HepG2 (cell line): ENCODE measurements around the gene ITSN2. TPM values are rescaled to one million over a fixed set of nuclear protein-coding genes. Genes with fewer than 3 reads are reported as not detected.

Source experiments
- ATAC-seq: fragments of 200-7000 bp; cut with Tn5 transposase; 3 replicates; pipeline ENCODE4 v1.9.1; 2020; ENCODE audit warnings: mild to moderate bottlenecking, moderate library complexity
- BruUV-seq: library from RNA; stranded (reverse); fragments of 400-500 nt; replicated peaks from 2 replicates; lab custom pipeline; 2021; lab: Mats Ljungman, UMichigan
- CTCF ChIA-PET: fragments of 300-600 bp; formaldehyde crosslinking; extraction: SDS; loops from one replicate; lab custom pipeline; 2021; ENCODE audit warnings: low total read pairs, inconsistent platforms, low intra/inter-chr PET ratio; lab: Yijun Ruan, JAX
- POLR2A ChIA-PET: fragments of 350-600 bp; sonication (Branson Sonifier 250); formaldehyde crosslinking; loops from one replicate; lab custom pipeline; 2020; ENCODE audit warnings: antibody characterized with exemption, inconsistent platforms; lab: Yijun Ruan, JAX
- DNase-seq: peaks from one replicate; pipeline ENCODE4 v3.0.0-alpha.2; 2015; ENCODE audit warnings: low spot score
- FAIRE-seq: peaks from 3 replicates; lab custom pipeline; 2011; peaks lifted over from hg19 to GRCh38; lab: Jason Lieb, UNC
- H2AFZ ChIP-seq: one replicate; pipeline ENCODE4 v1.6.1; 2011; ENCODE audit warnings: low read length, inconsistent platforms
- H3K27ac ChIP-seq: fragments of 300-600 bp; 3 replicates; pipeline ENCODE4 v1.8.0; 2011; ENCODE audit warnings: mixed run types, mild to moderate bottlenecking, mixed read lengths, low read length, inconsistent platforms; ENCODE audit not compliant: insufficient read depth; ENCODE audit errors: extremely low read length
- H3K27me3 ChIP-seq, 2 experiments: fragments of 200-600 bp in 1 of 2; 2 replicates in 1 of 2; 3 replicates in 1 of 2; pipeline versions ENCODE4 v1.6.0 to v1.8.0; 2011; ENCODE audit warnings: low read length in 2 of 2, mild to moderate bottlenecking in 2 of 2, moderate library complexity in 2 of 2, inconsistent platforms in 1 of 2; ENCODE audit not compliant: insufficient read depth in 2 of 2, control insufficient read depth in 1 of 2
- H3K36me3 ChIP-seq, 2 experiments: fragments of 200-600 bp in 1 of 2; replicated peaks in 1 of 2; 2 replicates in 1 of 2; 3 replicates in 1 of 2; pipeline versions ENCODE4 v1.5.1 to v1.8.0; 2011; ENCODE audit warnings: low read length in 2 of 2, inconsistent platforms in 1 of 2; ENCODE audit not compliant: insufficient read depth in 2 of 2, control insufficient read depth in 1 of 2
- H3K4me1 ChIP-seq: 2 replicates; pipeline ENCODE4 v1.5.1; 2012; ENCODE audit warnings: low read length, inconsistent platforms; ENCODE audit not compliant: insufficient read depth
- H3K4me2 ChIP-seq: 2 replicates; pipeline ENCODE4 v1.6.0; 2011; ENCODE audit warnings: low read depth, low read length, inconsistent platforms
- H3K4me3 ChIP-seq, 3 experiments: fragments of 200-600 bp in 1 of 3; sonication (generic), shearing (Covaris generic) in 1 of 3; replicated peaks in 1 of 3; 2 replicates each; pipeline ENCODE4 v1.5.1; 2011 to 2016; ENCODE audit warnings: low read length in 3 of 3, inconsistent platforms in 2 of 3, low read depth in 2 of 3, mild to moderate bottlenecking in 2 of 3, control low read depth in 1 of 3, mixed read lengths in 1 of 3; ENCODE audit not compliant: insufficient read depth in 1 of 3
- H3K79me2 ChIP-seq: one replicate; pipeline ENCODE4 v1.6.1; 2011; ENCODE audit warnings: low read length, inconsistent platforms; ENCODE audit not compliant: insufficient read depth
- H3K9ac ChIP-seq: 2 replicates; pipeline ENCODE4 v1.6.0; 2011; ENCODE audit warnings: mild to moderate bottlenecking, low read depth, low read length, inconsistent platforms; ENCODE audit not compliant: insufficient read depth
- H3K9me3 ChIP-seq: 2 replicates; pipeline ENCODE4 v1.5.1; 2012; ENCODE audit warnings: mild to moderate bottlenecking, low read length
- H4K20me1 ChIP-seq: 2 replicates; pipeline ENCODE4 v1.6.0; 2011; ENCODE audit warnings: inconsistent platforms, mild to moderate bottlenecking, low read length, moderate library complexity; ENCODE audit not compliant: insufficient read depth
- CC2D1A ChIP-seq: sonication (generic); formaldehyde crosslinking; IDR thresholded peaks from 2 replicates; pipeline ENCODE4 v1.8.1; 2023; ENCODE audit warnings: mild to moderate bottlenecking, missing genetic modification reagents
- HOMEZ ChIP-seq: IDR thresholded peaks from 2 replicates; pipeline ENCODE4 v1.6.1; 2016; ENCODE audit warnings: low read depth
- MLLT10 ChIP-seq: sonication (generic); formaldehyde crosslinking; IDR thresholded peaks from 2 replicates; pipeline ENCODE4 v1.4.0; 2020; ENCODE audit warnings: missing genetic modification reagents
- RAD21 ChIP-seq: fragments of 450-650 bp; formaldehyde crosslinking; IDR thresholded peaks from 2 replicates; pipeline ENCODE4 v1.5.0; 2020; ENCODE audit warnings: mild to moderate bottlenecking
- RBFOX2 ChIP-seq: fragments of 200-400 bp; formaldehyde crosslinking; IDR thresholded peaks from 2 replicates; pipeline ENCODE4 v1.6.1; 2017; ENCODE audit warnings: low read depth, mild to moderate bottlenecking, low read length
- RNF2 ChIP-seq: fragments of 450-650 bp; conservative IDR thresholded peaks from 2 replicates; pipeline ENCODE4 v1.6.1; 2016; ENCODE audit warnings: low read depth
- ZNF124 ChIP-seq: sonication (generic); formaldehyde crosslinking; IDR thresholded peaks from 2 replicates; pipeline ENCODE4 v1.4.0; 2020; ENCODE audit warnings: missing genetic modification reagents
- ZNF557 ChIP-seq: sonication (generic); formaldehyde crosslinking; IDR thresholded peaks from 2 replicates; pipeline ENCODE4 v1.4.0; 2020; ENCODE audit warnings: missing genetic modification reagents
- ZNF572 ChIP-seq: sonication (generic); formaldehyde crosslinking; IDR thresholded peaks from 2 replicates; pipeline ENCODE4 v1.5.1; 2020; ENCODE audit warnings: mild to moderate bottlenecking, missing genetic modification reagents
- ZNF619 ChIP-seq: sonication (generic); formaldehyde crosslinking; IDR thresholded peaks from 2 replicates; pipeline ENCODE4 v1.4.0; 2020; ENCODE audit warnings: mild to moderate bottlenecking, missing genetic modification reagents
- ZNF691 ChIP-seq: sonication (generic); formaldehyde crosslinking; IDR thresholded peaks from 2 replicates; pipeline ENCODE4 v1.4.0; 2020; ENCODE audit warnings: missing genetic modification reagents, low read depth, mild to moderate bottlenecking, borderline replicate concordance
- ZNF883 ChIP-seq: sonication (generic); formaldehyde crosslinking; IDR thresholded peaks from 2 replicates; pipeline ENCODE4 v1.5.1; 2020; ENCODE audit warnings: mild to moderate bottlenecking, missing genetic modification reagents; ENCODE audit errors: not compliant biosample characterization
- WGBS: methylation state at CpG from one replicate; pipeline ENCODE4 v1.1.6; 2017; ENCODE audit warnings: low lambda C conversion rate; 5-methylcytosine and 5-hydroxymethylcytosine counted together
- in situ Hi-C: cut with HindIII; loops from 2 replicates; pipeline ENCODE4 v1.10.0; 2017; ENCODE audit warnings: low pct_unique_long_range_greater_than_20kb; ENCODE audit not compliant: extremely low pct_ligation_motif_present
- intact Hi-C: fragments of 100-400 bp; cut with micrococcal nuclease; formaldehyde crosslinking; loops from one replicate; pipeline ENCODE4 v1.10.0; 2022; ENCODE audit not compliant: unreplicated experiment
- polyA plus RNA-seq, 8 experiments: library from polyadenylated mRNA; depleted of rRNA in 3 of 8; stranded (reverse) in 7 of 8; unstranded in 1 of 8; fragments of >200 nt; fragmentation: Illumina TruSeq in 4 of 8; extraction: Trizol in 4 of 8; gene quantifications; 2 replicates each; pipeline versions ENCODE4 v1.2.1 to v1.2.3, GENCODE V29; 2011 to 2016; ENCODE audit warnings: low read depth in 4 of 8, missing spikeins in 1 of 8, mixed read lengths in 1 of 8; ENCODE audit not compliant: insufficient read depth in 1 of 8
- total RNA-seq, 5 experiments: library from RNA; depleted of rRNA; stranded (reverse); fragments of >200 nt; fragmentation: Illumina TruSeq; extraction: Trizol; gene quantifications; 2 replicates each; pipeline ENCODE4 v1.2.3, GENCODE V29; 2016; ENCODE audit warnings: low read depth in 1 of 5
- TF ChIP-seq, protein P1 (sequence below): IDR thresholded peaks from 2 replicates; pipeline ENCODE4 v1.4.0; 2020; ENCODE audit warnings: mild to moderate bottlenecking, missing genetic modification reagents
- TF ChIP-seq, protein P2 (sequence below): sonication (generic); formaldehyde crosslinking; IDR thresholded peaks from 2 replicates; pipeline ENCODE4 v1.5.1; 2020; ENCODE audit warnings: mild to moderate bottlenecking, missing genetic modification reagents, borderline replicate concordance

The ITSN2 gene
- total and polyA plus RNA-seq, 2 of the 13 experiments (the other 11 are each of a cell fraction or from before 2014, with no cell fraction given), result 26.0 to 26.6 TPM

DNA sequence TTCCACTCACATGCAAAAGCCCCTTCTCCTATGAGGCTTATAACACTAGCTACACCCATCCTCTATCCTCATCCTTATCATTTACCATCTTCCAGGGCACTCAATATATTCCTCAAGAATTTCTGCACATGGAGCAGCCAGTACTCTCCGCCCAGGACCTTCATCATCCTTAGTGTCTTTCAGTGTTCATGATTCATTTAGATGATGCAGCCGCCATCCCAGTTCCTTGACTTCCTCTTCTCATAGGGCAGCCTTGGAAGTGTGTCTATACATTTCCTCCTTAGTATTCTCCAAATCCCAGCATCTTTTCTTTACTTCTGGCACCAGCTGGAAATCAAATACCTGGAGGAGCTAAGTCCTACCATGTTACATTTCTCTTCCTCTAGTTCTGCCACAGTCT is 3.0 kb upstream of the ITSN2 start:
- no peak for ATAC-seq
- H3K4me2 ChIP-seq, result no peak overlapping the region
- no peak for DNase-seq
- peaks cover 15% of the 10 kb centered on the region for H3K79me2 ChIP-seq
- H2AFZ ChIP-seq, result no peak overlapping the region
- intact Hi-C loops (no loop called here), in situ Hi-C loops (no loop called here)
- H3K4me3 ChIP-seq, result no peak overlapping the region
- no peaks in the 10 kb centered on the region for H3K36me3 ChIP-seq
- H3K27ac ChIP-seq, result no peak overlapping the region
- POLR2A ChIA-PET, result interaction anchor here (1.7 kb wide), 1 partner anchor 37 kb away, joined by 3 read pairs; no protein-coding TSS in a partner anchor
- no peaks in the 10 kb centered on the region for H4K20me1 ChIP-seq
- WGBS, result 78% methylated on average over 2 of the region's 2 CpGs
- BruUV-seq, result no TSS peak
- no peaks in the 10 kb centered on the region for H3K9me3 ChIP-seq
- FAIRE-seq, result no peak
- no peaks in the 10 kb centered on the region; a peak in 1 of 5 replicates for H3K27me3 ChIP-seq
- no peak overlapping the region for H3K9ac ChIP-seq
- TF ChIP-seq ZNF883 (CRISPR knock-in tag) (no peak), ZNF124 (CRISPR knock-in tag) (no peak), ZNF691 (CRISPR knock-in tag) (no peak), RNF2 (no peak), HOMEZ (CRISPR knock-in tag) (no peak), ZNF619 (no peak), ZNF557 (no peak), RBFOX2 (no peak), ZNF572 (no peak), CC2D1A (CRISPR knock-in tag) (no peak), RAD21 (CRISPR knock-in tag) (no peak), MLLT10 (CRISPR knock-in tag) (no peak)
- TF ChIP-seq, protein P1, sequence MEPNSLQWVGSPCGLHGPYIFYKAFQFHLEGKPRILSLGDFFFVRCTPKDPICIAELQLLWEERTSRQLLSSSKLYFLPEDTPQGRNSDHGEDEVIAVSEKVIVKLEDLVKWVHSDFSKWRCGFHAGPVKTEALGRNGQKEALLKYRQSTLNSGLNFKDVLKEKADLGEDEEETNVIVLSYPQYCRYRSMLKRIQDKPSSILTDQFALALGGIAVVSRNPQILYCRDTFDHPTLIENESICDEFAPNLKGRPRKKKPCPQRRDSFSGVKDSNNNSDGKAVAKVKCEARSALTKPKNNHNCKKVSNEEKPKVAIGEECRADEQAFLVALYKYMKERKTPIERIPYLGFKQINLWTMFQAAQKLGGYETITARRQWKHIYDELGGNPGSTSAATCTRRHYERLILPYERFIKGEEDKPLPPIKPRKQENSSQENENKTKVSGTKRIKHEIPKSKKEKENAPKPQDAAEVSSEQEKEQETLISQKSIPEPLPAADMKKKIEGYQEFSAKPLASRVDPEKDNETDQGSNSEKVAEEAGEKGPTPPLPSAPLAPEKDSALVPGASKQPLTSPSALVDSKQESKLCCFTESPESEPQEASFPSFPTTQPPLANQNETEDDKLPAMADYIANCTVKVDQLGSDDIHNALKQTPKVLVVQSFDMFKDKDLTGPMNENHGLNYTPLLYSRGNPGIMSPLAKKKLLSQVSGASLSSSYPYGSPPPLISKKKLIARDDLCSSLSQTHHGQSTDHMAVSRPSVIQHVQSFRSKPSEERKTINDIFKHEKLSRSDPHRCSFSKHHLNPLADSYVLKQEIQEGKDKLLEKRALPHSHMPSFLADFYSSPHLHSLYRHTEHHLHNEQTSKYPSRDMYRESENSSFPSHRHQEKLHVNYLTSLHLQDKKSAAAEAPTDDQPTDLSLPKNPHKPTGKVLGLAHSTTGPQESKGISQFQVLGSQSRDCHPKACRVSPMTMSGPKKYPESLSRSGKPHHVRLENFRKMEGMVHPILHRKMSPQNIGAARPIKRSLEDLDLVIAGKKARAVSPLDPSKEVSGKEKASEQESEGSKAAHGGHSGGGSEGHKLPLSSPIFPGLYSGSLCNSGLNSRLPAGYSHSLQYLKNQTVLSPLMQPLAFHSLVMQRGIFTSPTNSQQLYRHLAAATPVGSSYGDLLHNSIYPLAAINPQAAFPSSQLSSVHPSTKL (CRISPR knock-in tag), result no peak
- TF ChIP-seq, protein P2, sequence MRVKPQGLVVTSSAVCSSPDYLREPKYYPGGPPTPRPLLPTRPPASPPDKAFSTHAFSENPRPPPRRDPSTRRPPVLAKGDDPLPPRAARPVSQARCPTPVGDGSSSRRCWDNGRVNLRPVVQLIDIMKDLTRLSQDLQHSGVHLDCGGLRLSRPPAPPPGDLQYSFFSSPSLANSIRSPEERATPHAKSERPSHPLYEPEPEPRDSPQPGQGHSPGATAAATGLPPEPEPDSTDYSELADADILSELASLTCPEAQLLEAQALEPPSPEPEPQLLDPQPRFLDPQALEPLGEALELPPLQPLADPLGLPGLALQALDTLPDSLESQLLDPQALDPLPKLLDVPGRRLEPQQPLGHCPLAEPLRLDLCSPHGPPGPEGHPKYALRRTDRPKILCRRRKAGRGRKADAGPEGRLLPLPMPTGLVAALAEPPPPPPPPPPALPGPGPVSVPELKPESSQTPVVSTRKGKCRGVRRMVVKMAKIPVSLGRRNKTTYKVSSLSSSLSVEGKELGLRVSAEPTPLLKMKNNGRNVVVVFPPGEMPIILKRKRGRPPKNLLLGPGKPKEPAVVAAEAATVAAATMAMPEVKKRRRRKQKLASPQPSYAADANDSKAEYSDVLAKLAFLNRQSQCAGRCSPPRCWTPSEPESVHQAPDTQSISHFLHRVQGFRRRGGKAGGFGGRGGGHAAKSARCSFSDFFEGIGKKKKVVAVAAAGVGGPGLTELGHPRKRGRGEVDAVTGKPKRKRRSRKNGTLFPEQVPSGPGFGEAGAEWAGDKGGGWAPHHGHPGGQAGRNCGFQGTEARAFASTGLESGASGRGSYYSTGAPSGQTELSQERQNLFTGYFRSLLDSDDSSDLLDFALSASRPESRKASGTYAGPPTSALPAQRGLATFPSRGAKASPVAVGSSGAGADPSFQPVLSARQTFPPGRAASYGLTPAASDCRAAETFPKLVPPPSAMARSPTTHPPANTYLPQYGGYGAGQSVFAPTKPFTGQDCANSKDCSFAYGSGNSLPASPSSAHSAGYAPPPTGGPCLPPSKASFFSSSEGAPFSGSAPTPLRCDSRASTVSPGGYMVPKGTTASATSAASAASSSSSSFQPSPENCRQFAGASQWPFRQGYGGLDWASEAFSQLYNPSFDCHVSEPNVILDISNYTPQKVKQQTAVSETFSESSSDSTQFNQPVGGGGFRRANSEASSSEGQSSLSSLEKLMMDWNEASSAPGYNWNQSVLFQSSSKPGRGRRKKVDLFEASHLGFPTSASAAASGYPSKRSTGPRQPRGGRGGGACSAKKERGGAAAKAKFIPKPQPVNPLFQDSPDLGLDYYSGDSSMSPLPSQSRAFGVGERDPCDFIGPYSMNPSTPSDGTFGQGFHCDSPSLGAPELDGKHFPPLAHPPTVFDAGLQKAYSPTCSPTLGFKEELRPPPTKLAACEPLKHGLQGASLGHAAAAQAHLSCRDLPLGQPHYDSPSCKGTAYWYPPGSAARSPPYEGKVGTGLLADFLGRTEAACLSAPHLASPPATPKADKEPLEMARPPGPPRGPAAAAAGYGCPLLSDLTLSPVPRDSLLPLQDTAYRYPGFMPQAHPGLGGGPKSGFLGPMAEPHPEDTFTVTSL (CRISPR knock-in tag), result no peak
- TF ChIP-seq, all 625 proteins: peak for 0
- CTCF ChIA-PET, result no interaction called here
- peaks cover 35% of the 10 kb centered on the region for H3K4me1 ChIP-seq
